Measurements from ENCODE around the gene TCF19. TPM values are rescaled to one million over a fixed set of nuclear protein-coding genes. Genes with fewer than 3 reads are reported as not detected.
A peak's percentile ranks its signal among the peaks of the same experiment; 100 is the strongest.

TCF19 gene
- total RNA-seq, 2 experiments from 2014 or later = 56.7 to 61.6 TPM

GRCh38 chr6:31114541-31114878, 43.9 kb upstream of the TCF19 start, which contains the start of gene PSORS1C1:
Gene PSORS1C1, plus strand, starts transcription at chr6:31114800. Its CDS starts 14,833 bp downstream, at chr6:31129633.
- no peak for DNase-seq (ENCODE audit: low spot score)
- no peaks in the 10 kb centered on the region for H4K20me1 ChIP-seq (ENCODE audit: insufficient read depth, low read length)
- H3K36me3 ChIP-seq (ENCODE audit: insufficient read depth, low read length) = no peaks in the 10 kb centered on the region
- H3K4me2 ChIP-seq (ENCODE audit: low read length) = no peak within 1 kb of the TSS
- H3K9me2 ChIP-seq (ENCODE audit: insufficient read depth, low read length) = no peaks in the 10 kb centered on the region
- H3K9me3 ChIP-seq (ENCODE audit: low read length) = no peaks in the 10 kb centered on the region
- POLR2A ChIA-PET = no interaction called here
- no peak for TF ChIP-seq EZH2phosphoT487 (IDR thresholded peaks at IDR 0.05; ENCODE audit: borderline replicate concordance, low read depth, low read length)
- TF ChIP-seq CTCF (conservative IDR thresholded peaks at IDR 0.05; ENCODE audit: low read length) = no peak
- no peak within 1 kb of the TSS for H3K4me3 ChIP-seq (ENCODE audit: low read depth, low read length, poor library complexity, severe bottlenecking)
- BruUV-seq (replicated peaks) = no TSS peak
- H3K27ac ChIP-seq (ENCODE audit: low read depth, low read length, poor library complexity, severe bottlenecking) = no peak within 1 kb of the TSS
- no peaks in the 10 kb centered on the region for H3K4me1 ChIP-seq (ENCODE audit: insufficient read depth, low read length, poor library complexity, severe bottlenecking)
- CTCF ChIA-PET (ENCODE audit: unreplicated experiment) = no interaction called here
- no peaks in the 10 kb centered on the region for H3K79me2 ChIP-seq (ENCODE audit: insufficient read depth, low read depth, low read length)
- intact Hi-C loops (cut with micrococcal nuclease; ENCODE audit: unreplicated experiment) = no loop called here
- no peak within 1 kb of the TSS for H2AFZ ChIP-seq (ENCODE audit: low read length)

- intact Hi-C loops (cut with micrococcal nuclease; ENCODE audit: unreplicated experiment) = no loop called here
Measured at GRCh38 chr6:31114970-31115849, 43.2 kb upstream of the TCF19 start.

More at GRCh38 chr6:31114970-31115849, 43.2 kb upstream of the TCF19 start:
- no peak for DNase-seq (ENCODE audit: low spot score)
- no TSS peak for BruUV-seq (replicated peaks)
- TF ChIP-seq CTCF (conservative IDR thresholded peaks at IDR 0.05; ENCODE audit: low read length) = peak; percentile 37; the same call in 1 of the 2 replicates
- no peak for TF ChIP-seq EZH2phosphoT487 (IDR thresholded peaks at IDR 0.05; ENCODE audit: borderline replicate concordance, low read depth, low read length)
- Histone ChIP-seq H3K4me3 (ENCODE audit: low read depth, low read length, poor library complexity, severe bottlenecking) (no peak overlapping the region), H3K79me2 (ENCODE audit: insufficient read depth, low read depth, low read length) (no peaks in the 10 kb centered on the region), H3K27ac (ENCODE audit: low read depth, low read length, poor library complexity, severe bottlenecking) (no peak overlapping the region), H3K9me2 (ENCODE audit: insufficient read depth, low read length) (no peaks in the 10 kb centered on the region), H3K36me3 (ENCODE audit: insufficient read depth, low read length) (no peaks in the 10 kb centered on the region), H4K20me1 (ENCODE audit: insufficient read depth, low read length) (no peaks in the 10 kb centered on the region), H3K9me3 (ENCODE audit: low read length) (no peaks in the 10 kb centered on the region), H2AFZ (ENCODE audit: low read length) (no peak overlapping the region), H3K4me2 (ENCODE audit: low read length) (no peak overlapping the region), H3K4me1 (ENCODE audit: insufficient read depth, low read length, poor library complexity, severe bottlenecking) (no peaks in the 10 kb centered on the region)
- POLR2A ChIA-PET = interaction anchor here (0.7 kb wide), 2 partner anchors 16 to 460 kb away, joined by 3 read pairs; partner anchors contain the start of gene TNF
- CTCF ChIA-PET (ENCODE audit: unreplicated experiment) = interaction anchor here (0.5 kb wide), 2 partner anchors 197 to 735 kb away, joined by 3 to 12 read pairs; no protein-coding TSS in a partner anchor

Data from OCI-LY7 (cell line).